CD4-positive, alpha-beta T cell treated with Interleukin-10 for 1 hour (primary cell): ENCODE measurements around the gene ACAP1.
A peak's percentile ranks its signal among the peaks of the same experiment; 100 is the strongest.
"Not testable (repeated sequence)": the region's sequence is repeated elsewhere in the genome, so short reads cannot be mapped to it uniquely, and the experiment has no call there.

Source experiments
- DNase-seq: peaks from one replicate; pipeline ENCODE4 v3.0.0-alpha.2; 2020

Gene ACAP1

GRCh38 chr17:7329374-7329996 is 6.8 kb upstream of the ACAP1 start:
- DNase-seq = peak; percentile 98

- DNase-seq = peak; percentile 85
Observed at GRCh38 chr17:7329997-7330637, 6.2 kb upstream of the ACAP1 start.

DNA sequence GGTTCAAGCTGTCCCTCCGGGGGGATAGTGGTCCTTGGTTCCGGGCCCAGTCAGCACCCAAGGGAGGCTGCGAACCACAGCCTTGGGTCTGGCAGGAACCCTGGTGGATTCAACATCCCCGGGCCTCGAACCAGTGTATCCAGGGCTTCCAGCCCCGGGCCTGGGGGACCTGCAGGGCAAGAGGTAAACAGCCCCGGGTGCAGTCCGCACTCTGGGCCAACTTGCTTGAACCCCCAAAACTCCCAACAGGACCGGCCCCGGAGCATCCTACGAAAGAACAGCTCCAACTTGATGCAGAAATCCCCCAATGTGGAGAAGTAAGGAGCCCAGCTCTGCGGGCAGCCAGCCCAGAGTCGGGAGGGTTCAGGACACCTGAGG is 5.7 kb upstream of the ACAP1 start:
- no peak for DNase-seq

DNA sequence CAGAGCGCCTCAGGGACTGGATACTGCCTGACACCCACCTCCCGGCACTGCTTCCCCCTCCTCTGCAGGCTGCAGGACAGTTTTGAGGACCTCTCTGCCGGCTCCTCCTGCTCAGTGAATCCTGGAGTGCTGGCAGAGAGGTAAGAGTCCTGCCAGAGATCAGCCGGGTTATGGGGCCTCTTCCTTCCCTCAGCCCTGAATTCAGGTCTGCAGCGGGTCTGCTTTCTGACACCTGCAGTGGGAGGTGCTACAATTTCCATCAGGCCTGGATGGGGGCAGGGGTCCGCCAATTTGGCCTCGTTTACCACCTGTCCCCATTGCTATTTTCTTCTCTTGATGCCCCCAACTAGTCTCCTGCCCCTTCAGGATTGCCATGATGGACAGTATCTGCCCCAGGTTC is 4.2 kb upstream of the ACAP1 start:
- no peak for DNase-seq

DNA sequence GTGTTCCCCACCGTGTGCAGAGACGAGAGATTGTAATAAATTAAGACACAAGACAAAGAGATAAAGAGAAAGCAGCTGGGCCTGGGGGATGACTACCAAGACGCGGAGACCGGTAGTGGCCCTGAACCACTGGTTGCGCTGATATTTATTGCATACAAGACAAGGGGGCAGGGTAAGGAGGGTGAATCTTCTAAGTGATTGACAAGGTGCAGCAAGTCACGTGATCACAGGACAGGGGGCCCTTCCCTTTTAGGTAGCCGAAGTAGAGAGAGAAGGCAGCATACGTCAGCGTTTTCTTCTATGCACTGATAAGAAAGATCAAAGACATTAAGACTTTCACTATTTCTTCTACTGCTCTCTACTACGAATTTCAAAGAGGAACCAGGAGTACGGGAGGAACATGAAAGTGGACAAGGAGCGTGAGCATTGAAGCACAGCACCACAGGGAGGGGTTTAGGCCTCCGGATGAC is 3.7 kb upstream of the ACAP1 start:
- DNase-seq = peak; percentile 67

GRCh38 chr17:7334938-7335538 is 1.3 kb upstream of the ACAP1 start:
- DNase-seq = no peak

DNA sequence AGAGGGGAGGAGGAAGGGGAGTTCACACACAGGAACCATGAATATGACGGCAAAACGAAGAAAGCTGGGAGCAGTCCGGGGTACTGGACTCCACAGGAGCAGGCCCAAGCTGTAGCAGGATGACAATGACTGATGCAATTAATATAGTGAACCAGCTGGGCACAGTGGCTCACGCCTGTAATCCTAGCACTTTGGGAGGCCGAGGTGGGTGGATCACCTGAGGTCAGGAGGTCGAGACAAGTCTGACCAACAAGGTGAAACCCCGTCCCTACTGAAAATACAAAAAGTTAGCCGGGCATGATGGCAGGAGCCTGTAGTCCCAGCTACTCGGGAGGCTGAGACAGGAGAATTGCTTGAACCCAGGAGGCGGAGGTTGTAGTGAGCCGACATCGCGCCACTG is 564 bp upstream of the ACAP1 start:
- DNase-seq = not testable (repeated sequence)

DNA sequence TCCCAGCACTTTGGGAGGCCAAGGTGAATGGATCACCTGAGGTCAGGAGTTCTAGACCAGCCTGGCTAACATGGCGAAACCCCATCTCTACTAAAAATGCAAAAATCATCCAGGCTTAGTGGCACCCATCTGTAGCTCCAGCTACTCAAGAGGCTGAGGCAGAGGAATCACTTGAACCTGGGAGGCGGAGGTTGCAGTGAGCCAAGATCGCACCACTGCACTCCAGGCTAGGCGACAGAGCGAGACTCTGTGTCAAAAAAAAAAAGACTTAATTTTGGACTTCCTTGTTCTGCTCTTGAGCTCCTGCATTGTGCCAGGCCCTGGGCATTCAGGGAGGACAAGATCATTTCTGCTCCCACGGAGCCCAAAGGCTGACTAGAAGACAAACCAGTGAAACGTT is 1.3 kb downstream of the ACAP1 start:
- not testable (repeated sequence) for DNase-seq

DNA sequence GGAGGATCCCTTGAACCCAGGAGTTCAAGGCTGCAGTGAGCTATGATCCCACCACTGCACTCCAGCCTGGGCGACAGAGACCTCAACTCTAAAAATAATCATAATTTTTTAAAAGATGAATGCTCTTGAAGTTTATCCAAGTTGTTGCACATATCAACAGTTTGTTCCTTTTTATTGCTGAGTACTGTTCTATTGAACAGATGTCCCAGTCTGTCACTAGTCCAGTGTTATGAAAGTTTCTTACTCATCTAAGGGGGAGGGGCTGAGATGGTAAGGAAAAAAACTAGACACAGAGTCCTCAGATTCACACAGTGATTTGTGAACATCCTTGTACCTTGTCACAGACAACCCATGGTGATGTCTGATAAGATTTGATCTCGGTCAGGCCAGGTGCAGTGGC is 3.9 kb downstream of the ACAP1 start:
- DNase-seq = no peak

DNA sequence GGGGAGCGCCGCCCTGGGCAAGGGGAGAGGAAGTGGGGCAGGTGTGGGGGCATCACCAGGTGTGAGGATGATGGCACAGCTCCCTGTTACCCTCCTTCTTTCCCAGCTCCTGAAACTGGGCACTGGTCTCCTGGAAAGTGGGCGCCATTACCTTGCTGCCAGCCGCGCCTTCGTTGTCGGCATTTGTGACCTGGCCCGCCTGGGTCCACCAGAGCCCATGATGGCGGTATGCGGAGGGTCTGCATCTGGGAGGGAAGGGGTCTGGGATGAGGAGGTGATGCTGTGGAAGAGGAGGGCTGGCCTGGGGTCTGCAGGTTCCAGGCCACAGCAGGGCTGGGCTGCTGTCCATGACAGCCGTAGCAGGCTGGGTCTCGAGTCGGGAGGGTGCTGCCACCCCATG is 5.5 kb downstream of the ACAP1 start:
- DNase-seq = no peak

- DNase-seq = no peak
Observed at GRCh38 chr17:7343250-7343649, 6.9 kb downstream of the ACAP1 start.

DNA sequence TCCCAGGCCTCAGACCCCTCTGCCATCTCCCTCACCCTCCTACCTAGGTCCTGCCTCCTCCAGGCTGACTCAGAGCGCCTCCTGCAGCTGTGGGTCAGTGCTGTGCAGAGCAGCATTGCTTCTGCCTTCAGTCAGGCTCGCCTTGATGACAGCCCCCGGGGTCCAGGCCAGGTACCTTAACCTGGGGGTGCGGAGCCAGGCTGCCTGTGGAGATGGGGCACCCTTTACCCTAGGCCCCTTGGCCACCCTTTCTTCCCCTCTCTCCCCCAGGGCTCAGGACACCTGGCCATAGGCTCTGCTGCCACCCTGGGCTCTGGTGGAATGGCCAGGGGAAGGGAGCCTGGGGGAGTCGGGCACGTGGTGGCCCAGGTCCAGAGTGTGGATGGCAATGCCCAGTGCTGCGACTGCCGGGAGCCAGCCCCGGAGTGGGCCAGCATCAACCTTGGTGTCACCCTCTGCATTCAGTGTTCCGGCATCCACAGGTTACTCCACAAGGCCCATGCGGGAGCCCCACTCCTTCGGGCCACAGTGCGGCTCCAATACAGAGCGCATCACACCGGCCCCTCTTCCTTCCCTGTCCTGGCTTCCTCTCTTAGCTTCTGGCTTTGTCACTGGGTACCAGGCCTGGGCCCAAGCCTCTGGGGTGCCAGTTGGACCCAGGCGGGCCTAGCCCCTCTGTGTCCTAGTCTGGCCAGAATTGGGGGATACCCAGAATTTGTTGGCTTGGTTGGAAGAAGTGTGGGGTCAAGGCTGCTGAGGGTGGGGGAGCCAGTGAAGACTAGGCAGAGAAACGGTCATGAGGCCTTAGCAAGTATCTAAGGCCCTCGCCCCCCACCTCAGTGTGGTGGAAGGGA is 10.7 kb downstream of the ACAP1 start:
- no peak for DNase-seq

DNA sequence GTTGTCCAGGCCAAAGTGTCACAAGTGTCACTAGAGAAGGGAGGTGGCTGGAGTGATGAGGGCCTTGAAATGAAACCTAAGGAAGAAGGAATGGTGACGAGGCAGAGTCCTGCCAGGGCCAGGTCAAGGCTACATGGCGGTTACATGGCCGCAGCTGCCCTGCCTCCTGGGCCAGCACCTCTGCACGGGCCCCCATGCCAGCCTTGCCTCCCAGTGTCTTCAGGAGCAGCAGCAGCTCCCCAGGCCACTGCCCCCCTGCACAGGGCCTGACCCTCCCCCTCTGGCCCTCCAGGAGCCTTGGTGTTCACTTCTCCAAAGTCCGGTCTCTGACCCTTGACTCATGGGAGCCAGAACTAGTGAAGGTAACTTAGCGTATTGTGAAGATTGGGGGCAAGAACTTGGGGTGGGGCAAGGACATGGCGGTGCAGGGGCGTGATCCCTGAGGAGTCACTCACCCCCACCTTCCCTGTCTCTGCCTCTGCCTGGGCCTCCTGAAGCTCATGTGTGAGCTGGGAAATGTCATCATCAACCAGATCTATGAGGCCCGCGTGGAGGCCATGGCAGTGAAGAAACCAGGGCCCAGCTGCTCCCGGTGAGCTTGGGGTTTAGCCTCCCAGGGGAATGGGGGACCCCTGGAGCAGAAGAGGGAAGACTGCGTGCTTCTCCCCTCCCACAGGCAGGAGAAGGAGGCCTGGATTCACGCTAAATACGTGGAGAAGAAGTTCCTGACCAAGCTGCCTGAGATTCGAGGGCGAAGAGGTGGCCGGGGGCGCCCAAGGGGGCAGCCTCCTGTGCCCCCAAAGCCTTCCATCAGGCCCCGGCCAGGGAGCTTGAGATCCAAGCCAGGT is 11.5 kb downstream of the ACAP1 start:
- DNase-seq = no peak

DNA sequence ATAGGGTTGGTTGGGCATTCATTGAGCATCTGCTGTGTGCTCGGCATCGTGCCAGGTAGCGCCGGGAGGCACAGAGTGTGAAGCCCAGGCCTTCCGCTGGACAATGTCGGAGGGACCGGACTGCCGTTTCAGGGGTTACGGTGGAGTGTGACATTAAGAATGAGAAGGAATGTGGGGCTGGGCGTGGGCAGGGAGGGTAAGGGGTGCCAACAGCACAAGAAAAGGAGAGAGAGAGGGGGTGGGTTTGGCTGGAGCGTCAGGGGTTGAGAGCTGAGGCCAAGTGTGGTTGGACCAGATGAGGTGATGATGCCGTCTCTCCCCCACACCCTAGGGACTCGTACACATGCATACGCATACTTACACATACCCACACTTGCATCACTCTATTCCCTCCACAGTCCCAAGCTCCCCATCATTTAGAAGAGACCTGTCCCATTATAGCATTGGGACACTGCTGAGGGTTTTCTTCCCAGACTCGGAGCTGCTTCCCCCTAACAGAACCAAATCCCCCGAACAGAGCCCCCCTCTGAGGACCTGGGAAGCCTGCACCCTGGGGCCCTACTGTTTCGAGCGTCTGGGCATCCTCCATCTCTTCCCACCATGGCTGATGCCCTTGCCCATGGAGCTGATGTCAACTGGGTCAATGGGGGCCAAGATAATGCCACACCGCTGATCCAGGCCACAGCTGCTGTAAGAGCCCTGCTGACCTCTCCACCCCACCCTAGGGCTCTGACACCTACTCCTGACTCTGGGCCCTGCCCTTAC is 12.3 kb downstream of the ACAP1 start:
- no peak for DNase-seq

- peak; percentile 84 for DNase-seq
Observed at GRCh38 chr17:7351665-7352502, 15.6 kb downstream of the ACAP1 start, which contains the start of gene KCTD11. Gene KCTD11 (plus strand): TSS chr17:7352162.

DNA sequence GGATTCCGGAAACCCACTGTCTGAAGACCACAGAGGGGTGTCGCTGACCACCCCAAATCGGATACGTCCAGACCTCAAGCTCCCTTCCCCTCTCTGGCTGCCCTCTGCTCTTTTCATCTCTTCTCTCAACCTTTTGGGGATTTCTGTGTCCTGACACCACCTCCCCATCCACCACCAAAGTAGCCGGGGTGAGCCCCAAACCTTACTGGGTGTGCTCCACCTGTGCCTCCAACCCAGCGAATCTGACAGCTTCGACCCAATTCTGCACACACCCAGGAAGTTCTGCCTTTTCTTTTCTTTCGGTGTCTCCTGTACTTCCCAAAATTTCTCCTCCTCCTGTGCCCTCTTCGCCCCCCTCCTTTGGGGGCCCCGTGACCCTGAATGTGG is 16.2 kb downstream of the ACAP1 start:
- no peak for DNase-seq

DNA sequence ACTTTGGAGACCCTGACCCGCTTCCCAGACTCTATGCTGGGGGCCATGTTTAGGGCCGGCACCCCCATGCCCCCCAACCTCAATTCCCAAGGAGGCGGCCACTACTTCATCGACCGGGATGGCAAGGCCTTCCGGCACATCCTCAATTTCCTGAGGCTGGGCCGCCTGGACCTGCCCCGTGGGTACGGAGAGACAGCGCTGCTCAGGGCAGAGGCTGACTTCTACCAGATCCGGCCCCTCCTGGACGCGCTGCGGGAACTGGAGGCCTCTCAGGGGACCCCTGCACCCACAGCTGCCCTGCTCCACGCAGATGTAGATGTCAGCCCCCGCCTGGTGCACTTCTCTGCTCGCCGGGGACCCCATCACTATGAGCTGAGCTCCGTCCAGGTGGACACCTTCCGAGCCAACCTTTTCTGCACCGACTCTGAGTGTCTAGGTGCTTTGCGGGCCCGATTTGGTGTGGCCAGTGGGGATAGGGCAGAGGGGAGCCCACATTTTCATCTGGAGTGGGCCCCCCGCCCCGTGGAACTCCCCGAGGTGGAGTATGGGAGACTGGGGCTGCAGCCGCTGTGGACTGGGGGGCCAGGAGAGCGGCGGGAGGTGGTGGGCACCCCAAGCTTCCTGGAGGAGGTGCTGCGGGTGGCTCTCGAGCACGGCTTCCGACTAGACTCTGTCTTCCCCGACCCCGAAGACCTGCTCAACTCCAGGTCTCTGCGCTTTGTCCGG is 16.7 kb downstream of the ACAP1 start:
- DNase-seq = no peak

GRCh38 chr17:7354262-7354843 is 18.0 kb downstream of the ACAP1 start:
- peak; percentile 28 for DNase-seq

GRCh38 chr17:7355053-7355452 is 18.7 kb downstream of the ACAP1 start, which contains the start of gene TMEM95:
Gene TMEM95 (plus strand): TSS chr17:7355156. CDS start chr17:7355205, 49 bp downstream.
- DNase-seq = no peak

GRCh38 chr17:7355573-7355972 is 19.2 kb downstream of the ACAP1 start:
- DNase-seq = no peak
